HCT116 (cell line): ENCODE data around the gene MIB2. TPM values are rescaled to one million over a fixed set of nuclear protein-coding genes. Genes with fewer than 3 reads are reported as not detected.

Experiments
- ATAC-seq: fragments of 200-7000 bp; cut with Tn5 transposase; 2 replicates; pipeline ENCODE4 v1.9.1; 2020; ENCODE audit warnings: mild to moderate bottlenecking, moderate library complexity
- BruUV-seq: library from RNA; stranded (reverse); fragments of 400-500 nt; replicated peaks from 2 replicates; lab custom pipeline; 2021; lab: Mats Ljungman, UMichigan
- CTCF ChIA-PET: fragments of 300-600 bp; sonication (Branson Sonifier 250); formaldehyde crosslinking; loops from one replicate; lab custom pipeline; 2021; ENCODE audit warnings: antibody characterized with exemption; lab: Charles Lee
- POLR2A ChIA-PET: fragments of 300-600, 350-600 bp; sonication (Branson Sonifier 250); formaldehyde crosslinking; loops from one replicate; lab custom pipeline; 2021; ENCODE audit warnings: antibody characterized with exemption; lab: Charles Lee
- RAD21 ChIA-PET, 2 experiments: fragments of 300-600 bp; sonication (Branson Sonifier 250); formaldehyde crosslinking; loops; one replicate each; lab custom pipeline; 2023; ENCODE audit warnings: low total read pairs in 2 of 2; ENCODE audit not compliant: uncharacterized antibody in 2 of 2, unreplicated experiment in 2 of 2, low non-redundant PET in 1 of 2; lab: Charles Lee
- DNase-seq: peaks from one replicate; pipeline ENCODE4 v3.0.0-alpha.2; 2010; ENCODE audit warnings: low read depth, low spot score
- H2AFZ ChIP-seq: fragments of 200-600 bp; shearing (Covaris generic), sonication (generic); 2 replicates; pipeline ENCODE4 v1.6.1; 2017; ENCODE audit warnings: low read depth, mixed run types, mixed read lengths, antibody characterized with exemption, low read length; ENCODE audit not compliant: poor library complexity, severe bottlenecking
- H3K27ac ChIP-seq: 2 replicates; pipeline ENCODE4 v1.5.1; 2012; ENCODE audit warnings: low read depth, low read length
- H3K27me3 ChIP-seq: fragments of 200-600 bp; sonication (generic); 2 replicates; pipeline ENCODE4 v1.6.1; 2016; ENCODE audit warnings: mixed run types, low read length, mixed read lengths; ENCODE audit not compliant: insufficient read depth
- H3K36me3 ChIP-seq, 2 experiments: fragments of 200-500 bp in 1 of 2; fragments of 200-600 bp in 1 of 2; sonication (Bioruptor generic) in 1 of 2; sonication (generic) in 1 of 2; 2 replicates each; pipeline versions ENCODE4 v1.5.1 to v1.6.1; 2014 to 2016; ENCODE audit warnings: low read length in 2 of 2, inconsistent platforms in 1 of 2, mixed read lengths in 1 of 2, mixed run types in 1 of 2; ENCODE audit not compliant: insufficient read depth in 2 of 2, control insufficient read depth in 1 of 2
- H3K4me1 ChIP-seq, 2 experiments: fragments of 200-600 bp in 1 of 2; sonication (generic) in 1 of 2; 2 replicates each; pipeline versions ENCODE4 v1.5.1 to v1.6.1; 2012 to 2017; ENCODE audit warnings: low read length in 2 of 2, inconsistent platforms in 1 of 2, mild to moderate bottlenecking in 1 of 2, mixed read lengths in 1 of 2, mixed run types in 1 of 2, moderate library complexity in 1 of 2; ENCODE audit not compliant: insufficient read depth in 2 of 2, control insufficient read depth in 1 of 2
- H3K4me2 ChIP-seq: fragments of 200-600 bp; sonication (generic); 2 replicates; pipeline ENCODE4 v1.6.1; 2017; ENCODE audit warnings: mixed run types, low read length, mixed read lengths
- H3K4me3 ChIP-seq, 2 experiments: fragments of 200-600 bp in 1 of 2; sonication (generic) in 1 of 2; replicated peaks in 1 of 2; 2 replicates each; pipeline ENCODE4 v1.5.1; 2011 to 2016; ENCODE audit warnings: low read length in 2 of 2, control low read depth in 1 of 2, low read depth in 1 of 2, mild to moderate bottlenecking in 1 of 2, mixed read lengths in 1 of 2, mixed run types in 1 of 2
- H3K79me2 ChIP-seq: fragments of 200-600 bp; sonication (generic); 2 replicates; pipeline ENCODE4 v1.6.1; 2017; ENCODE audit warnings: mild to moderate bottlenecking, mixed run types, low read length, moderate library complexity, mixed read lengths; ENCODE audit not compliant: insufficient read depth
- H3K9ac ChIP-seq: fragments of 200-600 bp; sonication (generic); 2 replicates; pipeline ENCODE4 v1.6.1; 2016; ENCODE audit warnings: low read length, mixed read lengths
- H3K9me2 ChIP-seq: fragments of 200-600 bp; sonication (generic), shearing (Covaris generic); 2 replicates; pipeline ENCODE4 v1.6.1; 2017; ENCODE audit warnings: mixed run types, mild to moderate bottlenecking, moderate library complexity; ENCODE audit not compliant: insufficient read depth
- H3K9me3 ChIP-seq, 2 experiments: fragments of 200-500 bp in 1 of 2; fragments of 200-600 bp in 1 of 2; sonication (Bioruptor generic) in 1 of 2; sonication (generic) in 1 of 2; 2 replicates each; pipeline ENCODE4 v1.6.1; 2014 to 2017; ENCODE audit warnings: low read length in 2 of 2, mixed read lengths in 2 of 2, inconsistent platforms in 1 of 2, low read depth in 1 of 2, mild to moderate bottlenecking in 1 of 2, mixed run types in 1 of 2, moderate library complexity in 1 of 2; ENCODE audit not compliant: control insufficient read depth in 1 of 2, insufficient read depth in 1 of 2
- H4K20me1 ChIP-seq: fragments of 200-600 bp; sonication (generic), shearing (Covaris generic); 2 replicates; pipeline ENCODE4 v1.6.1; 2017; ENCODE audit warnings: mixed run types, mild to moderate bottlenecking, moderate library complexity; ENCODE audit not compliant: insufficient read depth
- CTCF ChIP-seq, 3 experiments: fragments of 200-600 bp in 1 of 3; sonication (generic) in 1 of 3; IDR thresholded peaks in 2 of 3; conservative IDR thresholded peaks in 1 of 3; 2 replicates each; pipeline ENCODE4 v1.5.1; 2012 to 2017; ENCODE audit warnings: low read depth in 2 of 3, low read length in 2 of 3, antibody characterized with exemption in 1 of 3, borderline replicate concordance in 1 of 3, control low read depth in 1 of 3, mild to moderate bottlenecking in 1 of 3, mixed read lengths in 1 of 3, mixed run types in 1 of 3, moderate library complexity in 1 of 3; ENCODE audit not compliant: insufficient read depth in 1 of 3
- EGR1 ChIP-seq: IDR thresholded peaks from 2 replicates; pipeline ENCODE4 v1.6.1; 2012; ENCODE audit warnings: low read depth
- ELF1 ChIP-seq: IDR thresholded peaks from 2 replicates; pipeline ENCODE4 v1.6.1; 2012; ENCODE audit warnings: low read depth, borderline replicate concordance
- EZH2 ChIP-seq: fragments of 200-600 bp; sonication (generic); IDR thresholded peaks from 2 replicates; pipeline ENCODE4 v1.6.1; 2017; ENCODE audit warnings: antibody characterized with exemption, mixed run types
- EZH2phosphoT487 ChIP-seq: fragments of 200-600 bp; IDR thresholded peaks from 2 replicates; pipeline ENCODE4 v1.6.1; 2018; ENCODE audit warnings: antibody characterized with exemption, borderline replicate concordance
- POLR2A ChIP-seq: IDR thresholded peaks from 2 replicates; pipeline ENCODE4 v1.7.0; 2011; ENCODE audit warnings: borderline replicate concordance; ENCODE audit not compliant: insufficient read depth, insufficient read length; ENCODE audit errors: extremely low read depth
- RAD21 ChIP-seq: IDR thresholded peaks from 2 replicates; pipeline ENCODE4 v1.6.1; 2012; ENCODE audit warnings: low read depth, mild to moderate bottlenecking
- REST ChIP-seq: IDR thresholded peaks from 2 replicates; pipeline ENCODE4 v1.6.1; 2012; ENCODE audit warnings: low read depth
- SP1 ChIP-seq: IDR thresholded peaks from 2 replicates; pipeline ENCODE4 v1.6.1; 2012; ENCODE audit warnings: low read depth
- SRF ChIP-seq: IDR thresholded peaks from 2 replicates; pipeline ENCODE4 v1.6.1; 2012; ENCODE audit warnings: low read depth
- ZFX ChIP-seq: fragments of 450-650 bp; IDR thresholded peaks from 2 replicates; pipeline ENCODE4 v1.6.1; 2017
- ZNF274 ChIP-seq: fragments of 200-500 bp; sonication (Bioruptor generic); IDR thresholded peaks from 2 replicates; pipeline ENCODE4 v1.6.1; 2014; ENCODE audit warnings: mild to moderate bottlenecking, low read depth, low read length, inconsistent platforms
- intact Hi-C: fragments of 100-400 bp; cut with micrococcal nuclease; formaldehyde crosslinking; loops from 2 replicates; pipeline ENCODE4 v1.10.0; 2022
- total RNA-seq: library from RNA; stranded (reverse); gene quantifications from one replicate; pipeline ENCODE4 v1.2.1, GENCODE V29; 2021; ENCODE audit not compliant: unreplicated experiment
- TF ChIP-seq, protein P1 (sequence below): IDR thresholded peaks from 2 replicates; pipeline ENCODE4 v1.6.1; 2012
- TF ChIP-seq, protein P2 (sequence below): IDR thresholded peaks from 2 replicates; pipeline ENCODE4 v1.6.1; 2012

The MIB2 gene
- total RNA-seq, 1 experiment from 2014 or later, result 194 TPM

DNA sequence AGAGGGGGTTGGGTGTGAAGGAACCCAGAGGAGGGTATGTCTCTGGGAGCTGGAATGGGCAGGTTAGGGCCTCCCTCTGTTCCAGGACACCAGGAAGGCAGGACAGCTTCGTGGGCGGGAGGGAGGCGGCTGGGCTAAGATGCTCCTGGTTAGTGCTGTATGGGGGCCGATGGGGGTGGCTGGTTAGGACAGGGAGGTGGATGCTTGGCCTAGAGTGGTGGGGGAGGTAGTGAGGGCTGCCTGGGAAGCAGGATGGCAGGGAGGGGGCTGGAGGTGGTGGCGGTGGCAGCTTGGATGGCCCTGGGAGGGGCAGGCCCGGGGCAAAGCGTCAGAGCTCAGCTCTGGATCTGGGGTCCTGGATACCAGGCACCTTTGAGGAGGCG lies 10.5 kb downstream of the MIB2 start:
- ChIA-PET POLR2A (interaction anchor here (1.4 kb wide), 1 partner anchor 11 kb away, joined by 3 read pairs; the partner anchor contains the start of gene MIB2), CTCF (no interaction called here), RAD21 (no interaction called here)
- H2AFZ ChIP-seq, result no peak overlapping the region
- DNase-seq, result no peak
- no peaks in the 10 kb centered on the region for H3K27me3 ChIP-seq
- no peaks in the 10 kb centered on the region for H4K20me1 ChIP-seq
- no peak for ATAC-seq
- H3K4me1 ChIP-seq, result peaks cover 4 to 38% of the 10 kb centered on the region in 2 experiments
- peaks cover 13% of the 10 kb centered on the region; the same call in 1 of the 2 replicates for H3K79me2 ChIP-seq
- no peaks in the 10 kb centered on the region for H3K9me2 ChIP-seq
- intact Hi-C loops, result no loop called here
- no peak overlapping the region for H3K4me3 ChIP-seq
- TF ChIP-seq POLR2A, result no peak
- TF ChIP-seq EZH2phosphoT487, result no peak
- TF ChIP-seq EGR1, result no peak
- no peak for TF ChIP-seq SP1
- TF ChIP-seq ELF1, result no peak
- TF ChIP-seq, protein P1, sequence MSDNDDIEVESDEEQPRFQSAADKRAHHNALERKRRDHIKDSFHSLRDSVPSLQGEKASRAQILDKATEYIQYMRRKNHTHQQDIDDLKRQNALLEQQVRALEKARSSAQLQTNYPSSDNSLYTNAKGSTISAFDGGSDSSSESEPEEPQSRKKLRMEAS, result no peak
- no peak for TF ChIP-seq SRF
- no peak for TF ChIP-seq CTCF (IDR thresholded peaks at IDR 0.05 in 2 of 3, conservative IDR thresholded peaks at IDR 0.05 in 1 of 3; ENCODE audit: borderline replicate concordance in 1 of 3, insufficient read depth in 1 of 3, low read depth in 2 of 3, low read length in 2 of 3)
- no peak for TF ChIP-seq REST
- TF ChIP-seq ZFX, result no peak
- TF ChIP-seq, protein P2, sequence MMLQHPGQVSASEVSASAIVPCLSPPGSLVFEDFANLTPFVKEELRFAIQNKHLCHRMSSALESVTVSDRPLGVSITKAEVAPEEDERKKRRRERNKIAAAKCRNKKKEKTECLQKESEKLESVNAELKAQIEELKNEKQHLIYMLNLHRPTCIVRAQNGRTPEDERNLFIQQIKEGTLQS, result no peak
- TF ChIP-seq EZH2, result no peak
- no peak for TF ChIP-seq RAD21
- TF ChIP-seq ZNF274, result no peak
- H3K4me2 ChIP-seq, result no peak overlapping the region; the same call in 1 of the 2 replicates
- peak overlapping the region; percentile 29; the same call in 1 of the 2 replicates for H3K27ac ChIP-seq
- no peaks in the 10 kb centered on the region for H3K9me3 ChIP-seq
- no peak overlapping the region for H3K9ac ChIP-seq
- no peaks in the 10 kb centered on the region for H3K36me3 ChIP-seq
- BruUV-seq, result no TSS peak
